WTC11 (cell line): ENCODE results near the gene TRIM17. TPM values are rescaled to one million over a fixed set of nuclear protein-coding genes. Genes with fewer than 3 reads are reported as not detected.
"Not testable (repeated sequence)": the region's sequence is repeated elsewhere in the genome, so short reads cannot be mapped to it uniquely, and the experiment has no call there.

ENCODE experiments used
- ATAC-seq: fragments of 200-7000 bp; cut with Tn5 transposase; 2 replicates; pipeline ENCODE4 v1.10.0; 2021; ENCODE audit warnings: mild to moderate bottlenecking, moderate library complexity
- CTCF ChIA-PET: fragments of 300-600 bp; sonication (Branson Sonifier 250); formaldehyde crosslinking; loops from one replicate; lab custom pipeline; 2021; ENCODE audit warnings: antibody characterized with exemption; lab: Charles Lee
- POLR2A ChIA-PET: fragments of 350-600 bp; sonication (Branson Sonifier 250); formaldehyde crosslinking; loops from one replicate; lab custom pipeline; 2021; ENCODE audit warnings: antibody characterized with exemption; lab: Charles Lee
- DNase-seq: peaks from one replicate; pipeline ENCODE4 v3.0.0; 2021; ENCODE audit warnings: low spot score
- H3K27ac Mint-ChIP-seq: 2 replicates; pipeline ENCODE4 v1.8.0; 2021; ENCODE audit warnings: mixed read lengths
- H3K27me3 Mint-ChIP-seq: 2 replicates; pipeline ENCODE4 v1.8.0; 2021; ENCODE audit warnings: low read depth, mild to moderate bottlenecking, moderate library complexity, mixed read lengths
- H3K36me3 Mint-ChIP-seq: 2 replicates; pipeline ENCODE4 v1.8.0; 2021; ENCODE audit warnings: mixed read lengths
- H3K4me1 Mint-ChIP-seq: 2 replicates; pipeline ENCODE4 v1.8.0; 2022; ENCODE audit warnings: mixed read lengths
- H3K4me3 Mint-ChIP-seq: 2 replicates; pipeline ENCODE4 v1.8.0; 2021; ENCODE audit warnings: mild to moderate bottlenecking, moderate library complexity, mixed read lengths
- H3K9me3 Mint-ChIP-seq: 2 replicates; pipeline ENCODE4 v1.8.0; 2021; ENCODE audit warnings: mixed read lengths
- AFF4 ChIP-seq: sonication (generic); formaldehyde crosslinking; IDR thresholded peaks from 2 replicates; pipeline ENCODE4 v1.8.1; 2023; ENCODE audit warnings: mild to moderate bottlenecking, missing genetic modification reagents, borderline replicate concordance
- ATF1 ChIP-seq: sonication (generic); formaldehyde crosslinking; IDR thresholded peaks from 2 replicates; pipeline ENCODE4 v1.8.1; 2023; ENCODE audit warnings: mild to moderate bottlenecking, moderate library complexity, missing genetic modification reagents
- CBFB ChIP-seq: sonication (generic); formaldehyde crosslinking; IDR thresholded peaks from 2 replicates; pipeline ENCODE4 v1.8.1; 2022; ENCODE audit warnings: mild to moderate bottlenecking, low read depth, missing genetic modification reagents
- CREM ChIP-seq: sonication (generic); formaldehyde crosslinking; IDR thresholded peaks from 2 replicates; pipeline ENCODE4 v1.8.1; 2022; ENCODE audit warnings: mild to moderate bottlenecking, missing genetic modification reagents, moderate library complexity
- FOXJ3 ChIP-seq: sonication (generic); formaldehyde crosslinking; IDR thresholded peaks from 2 replicates; pipeline ENCODE4 v1.9.0; 2021; ENCODE audit warnings: missing genetic modification reagents, mild to moderate bottlenecking, borderline replicate concordance
- GRHL2 ChIP-seq: fragments of 250-450 bp; sonication (Bioruptor Pico); IDR thresholded peaks from 2 replicates; pipeline ENCODE4 v1.8.0; 2022; ENCODE audit warnings: mild to moderate bottlenecking, moderate library complexity; ENCODE audit not compliant: insufficient replicate concordance, severe bottlenecking
- GTF2I ChIP-seq: fragments of 250-450 bp; sonication (Bioruptor Pico); conservative IDR thresholded peaks from 2 replicates; pipeline ENCODE4 v1.4.0; 2021; ENCODE audit warnings: mild to moderate bottlenecking
- HMGXB4 ChIP-seq: sonication (generic); formaldehyde crosslinking; IDR thresholded peaks from 2 replicates; pipeline ENCODE4 v1.8.1; 2023; ENCODE audit warnings: mild to moderate bottlenecking, moderate library complexity, missing genetic modification reagents
- IRF2 ChIP-seq: sonication (generic); formaldehyde crosslinking; IDR thresholded peaks from 2 replicates; pipeline ENCODE4 v1.8.0; 2022; ENCODE audit warnings: low read depth, missing genetic modification reagents, borderline replicate concordance
- MYBL2 ChIP-seq: sonication (generic); formaldehyde crosslinking; IDR thresholded peaks from 2 replicates; pipeline ENCODE4 v1.8.1; 2023; ENCODE audit warnings: mild to moderate bottlenecking, moderate library complexity, missing genetic modification reagents
- NR1H2 ChIP-seq: sonication (generic); formaldehyde crosslinking; IDR thresholded peaks from 2 replicates; pipeline ENCODE4 v1.9.0; 2021; ENCODE audit warnings: mild to moderate bottlenecking, moderate library complexity, missing genetic modification reagents
- PREB ChIP-seq: sonication (generic); formaldehyde crosslinking; IDR thresholded peaks from 2 replicates; pipeline ENCODE4 v1.8.1; 2022; ENCODE audit warnings: mild to moderate bottlenecking, missing genetic modification reagents, moderate library complexity, borderline replicate concordance
- SMAD4 ChIP-seq: sonication (generic); formaldehyde crosslinking; IDR thresholded peaks from 2 replicates; pipeline ENCODE4 v1.8.0; 2022; ENCODE audit warnings: mild to moderate bottlenecking, missing genetic modification reagents
- USF1 ChIP-seq: sonication (generic); formaldehyde crosslinking; IDR thresholded peaks from 2 replicates; pipeline ENCODE4 v1.8.0; 2022; ENCODE audit warnings: mild to moderate bottlenecking, missing genetic modification reagents
- ZBTB21 ChIP-seq: sonication (generic); formaldehyde crosslinking; IDR thresholded peaks from 2 replicates; pipeline ENCODE4 v1.8.1; 2023; ENCODE audit warnings: mild to moderate bottlenecking, missing genetic modification reagents, borderline replicate concordance
- ZNF138 ChIP-seq: sonication (generic); formaldehyde crosslinking; conservative IDR thresholded peaks from 2 replicates; pipeline ENCODE4 v1.8.1; 2022; ENCODE audit warnings: mild to moderate bottlenecking, moderate library complexity, missing genetic modification reagents
- ZNF423 ChIP-seq: fragments of 250-450 bp; sonication (Bioruptor Pico); IDR thresholded peaks from 2 replicates; pipeline ENCODE4 v2.1.2; 2022; ENCODE audit warnings: mild to moderate bottlenecking, moderate library complexity
- total RNA-seq: library from RNA; stranded (reverse); gene quantifications from 3 replicates; pipeline ENCODE4 v1.2.3, GENCODE V29; 2021
- TF ChIP-seq, protein P1 (sequence below): fragments of 250-450 bp; sonication (Bioruptor Pico); IDR thresholded peaks from 2 replicates; pipeline ENCODE4 v1.8.0; 2021; ENCODE audit warnings: mild to moderate bottlenecking

TRIM17 gene
- total RNA-seq, 1 experiment from 2014 or later = 2.6 TPM

DNA sequence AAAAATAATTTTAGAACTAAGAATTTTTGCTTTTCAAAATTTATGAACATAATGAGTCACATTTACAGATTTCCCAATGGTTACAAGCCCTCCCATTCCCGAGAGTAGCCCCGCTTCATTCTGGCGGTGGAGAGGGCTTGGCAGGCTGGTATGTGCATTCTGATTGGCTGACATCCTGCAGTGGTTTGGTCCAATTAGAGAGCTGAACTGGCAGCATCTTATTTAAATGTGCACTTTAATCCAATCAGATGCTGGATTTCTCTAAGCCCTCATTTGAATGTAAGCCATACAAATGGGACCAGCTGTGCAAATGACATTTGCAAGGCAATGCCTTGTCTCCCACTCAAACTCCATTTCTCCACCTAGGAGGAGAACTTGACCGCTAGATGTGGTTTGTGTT, 18.0 kb upstream of the TRIM17 start:
- no peak overlapping the region for H3K27ac Mint-ChIP-seq
- POLR2A ChIA-PET = no interaction called here
- H3K4me1 Mint-ChIP-seq = peaks cover 5% of the 10 kb centered on the region
- no peak for DNase-seq
- ATAC-seq = peak; percentile 64; the same call in 1 of the 2 replicates
- H3K4me3 Mint-ChIP-seq = no peak overlapping the region
- CTCF ChIA-PET = interaction anchor here (0.9 kb wide), 1 partner anchor 22 kb away, joined by 3 read pairs; no protein-coding TSS in a partner anchor
- no peaks in the 10 kb centered on the region for H3K9me3 Mint-ChIP-seq
- no peaks in the 10 kb centered on the region for H3K36me3 Mint-ChIP-seq
- peaks cover 64% of the 10 kb centered on the region for H3K27me3 Mint-ChIP-seq
- no peak for TF ChIP-seq ZBTB21 (CRISPR knock-in tag)
- TF ChIP-seq IRF2 (CRISPR knock-in tag) = no peak
- no peak for TF ChIP-seq SMAD4 (CRISPR knock-in tag)
- no peak for TF ChIP-seq ZNF138
- TF ChIP-seq PREB (CRISPR knock-in tag) = no peak
- no peak for TF ChIP-seq MYBL2 (CRISPR knock-in tag)
- no peak for TF ChIP-seq ATF1 (CRISPR knock-in tag)
- no peak for TF ChIP-seq AFF4
- TF ChIP-seq GTF2I = no peak
- TF ChIP-seq ZNF423 = no peak
- no peak for TF ChIP-seq USF1 (CRISPR knock-in tag)
- TF ChIP-seq CREM (CRISPR knock-in tag) = no peak
- TF ChIP-seq, protein P1, sequence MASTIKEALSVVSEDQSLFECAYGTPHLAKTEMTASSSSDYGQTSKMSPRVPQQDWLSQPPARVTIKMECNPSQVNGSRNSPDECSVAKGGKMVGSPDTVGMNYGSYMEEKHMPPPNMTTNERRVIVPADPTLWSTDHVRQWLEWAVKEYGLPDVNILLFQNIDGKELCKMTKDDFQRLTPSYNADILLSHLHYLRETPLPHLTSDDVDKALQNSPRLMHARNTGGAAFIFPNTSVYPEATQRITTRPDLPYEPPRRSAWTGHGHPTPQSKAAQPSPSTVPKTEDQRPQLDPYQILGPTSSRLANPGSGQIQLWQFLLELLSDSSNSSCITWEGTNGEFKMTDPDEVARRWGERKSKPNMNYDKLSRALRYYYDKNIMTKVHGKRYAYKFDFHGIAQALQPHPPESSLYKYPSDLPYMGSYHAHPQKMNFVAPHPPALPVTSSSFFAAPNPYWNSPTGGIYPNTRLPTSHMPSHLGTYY (CRISPR knock-in tag) = no peak
- no peak for TF ChIP-seq CBFB (CRISPR knock-in tag)
- no peak for TF ChIP-seq GRHL2
- no peak for TF ChIP-seq NR1H2 (CRISPR knock-in tag)
- TF ChIP-seq FOXJ3 (CRISPR knock-in tag) = no peak
- TF ChIP-seq HMGXB4 = no peak
- TF ChIP-seq, all 79 proteins: peak for 0

DNA sequence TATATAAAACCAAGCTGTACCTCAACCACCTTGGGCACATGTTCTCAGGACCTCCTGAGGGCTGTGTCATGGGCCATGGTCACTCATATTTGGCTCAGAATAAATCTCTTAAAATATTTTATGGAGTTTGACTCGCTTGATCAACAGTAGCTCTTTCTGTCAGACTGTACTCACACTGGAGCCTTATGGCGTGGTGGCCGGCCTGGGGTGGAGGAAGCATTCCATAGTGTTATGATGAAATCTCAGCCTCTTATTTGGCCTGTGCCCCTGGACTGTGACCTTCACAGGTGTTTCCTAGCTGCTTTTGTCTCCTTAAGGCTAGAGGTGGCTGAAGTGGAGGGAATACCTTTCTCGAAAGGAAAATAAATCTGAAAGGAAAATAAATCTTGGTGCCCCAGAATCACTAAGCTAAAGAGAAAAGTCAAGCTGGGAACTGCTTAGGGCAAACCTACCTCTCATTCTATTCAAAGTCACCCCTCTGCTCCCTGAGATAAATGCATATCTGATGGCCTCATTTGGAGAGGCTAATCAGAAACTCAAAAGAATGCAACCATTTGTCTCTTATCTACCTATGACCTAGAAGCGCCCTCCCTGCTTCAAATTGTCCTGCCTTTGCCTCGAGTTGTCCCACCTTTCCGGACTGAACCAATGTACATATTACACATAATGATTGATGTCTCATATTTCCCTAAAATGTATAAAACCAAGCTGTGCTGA, 16.8 kb upstream of the TRIM17 start:
- H3K36me3 Mint-ChIP-seq, H3K4me3 Mint-ChIP-seq, H3K4me1 Mint-ChIP-seq, POLR2A ChIA-PET, H3K9me3 Mint-ChIP-seq, DNase-seq, ATAC-seq, CTCF ChIA-PET, H3K27ac Mint-ChIP-seq: not testable (repeated sequence)
- H3K27me3 Mint-ChIP-seq = peaks cover 63% of the 10 kb centered on the region
